ENCODE results near the gene FMNL2.

GRCh38 chr2:152433289-152433688, 98.3 kb downstream of the FMNL2 start:
- TF ChIP-seq, protein P1, sequence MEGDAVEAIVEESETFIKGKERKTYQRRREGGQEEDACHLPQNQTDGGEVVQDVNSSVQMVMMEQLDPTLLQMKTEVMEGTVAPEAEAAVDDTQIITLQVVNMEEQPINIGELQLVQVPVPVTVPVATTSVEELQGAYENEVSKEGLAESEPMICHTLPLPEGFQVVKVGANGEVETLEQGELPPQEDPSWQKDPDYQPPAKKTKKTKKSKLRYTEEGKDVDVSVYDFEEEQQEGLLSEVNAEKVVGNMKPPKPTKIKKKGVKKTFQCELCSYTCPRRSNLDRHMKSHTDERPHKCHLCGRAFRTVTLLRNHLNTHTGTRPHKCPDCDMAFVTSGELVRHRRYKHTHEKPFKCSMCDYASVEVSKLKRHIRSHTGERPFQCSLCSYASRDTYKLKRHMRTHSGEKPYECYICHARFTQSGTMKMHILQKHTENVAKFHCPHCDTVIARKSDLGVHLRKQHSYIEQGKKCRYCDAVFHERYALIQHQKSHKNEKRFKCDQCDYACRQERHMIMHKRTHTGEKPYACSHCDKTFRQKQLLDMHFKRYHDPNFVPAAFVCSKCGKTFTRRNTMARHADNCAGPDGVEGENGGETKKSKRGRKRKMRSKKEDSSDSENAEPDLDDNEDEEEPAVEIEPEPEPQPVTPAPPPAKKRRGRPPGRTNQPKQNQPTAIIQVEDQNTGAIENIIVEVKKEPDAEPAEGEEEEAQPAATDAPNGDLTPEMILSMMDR (IDR thresholded peaks at IDR 0.05 in 2 of 3, conservative IDR thresholded peaks at IDR 0.05 in 1 of 3; ENCODE audit: borderline replicate concordance in 1 of 3, insufficient read depth in 1 of 3, low read depth in 2 of 3, low read length in 2 of 3), result no peak
- no peak for TF ChIP-seq RAD21 (IDR thresholded peaks at IDR 0.05; ENCODE audit: low read depth)
- TF ChIP-seq SRF (IDR thresholded peaks at IDR 0.05; ENCODE audit: low read depth), result no peak
- no peak for TF ChIP-seq CEBPB (IDR thresholded peaks at IDR 0.05; ENCODE audit: low read depth)
- no peak for TF ChIP-seq POLR2A (IDR thresholded peaks at IDR 0.05; ENCODE audit: borderline replicate concordance, extremely low read depth, insufficient read depth, insufficient read length)
- TF ChIP-seq YY1 (IDR thresholded peaks at IDR 0.05; ENCODE audit: extremely low read depth, insufficient replicate concordance, low read depth, low read length), result no peak
- no peak for TF ChIP-seq EZH2 (IDR thresholded peaks at IDR 0.05)
- no peak for TF ChIP-seq MAX (IDR thresholded peaks at IDR 0.05)
- TF ChIP-seq SIN3A (IDR thresholded peaks at IDR 0.05; ENCODE audit: low read depth), result no peak
- TF ChIP-seq ZBTB33 (IDR thresholded peaks at IDR 0.05; ENCODE audit: extremely low read depth, insufficient replicate concordance, low read length), result no peak
- TF ChIP-seq POLR2AphosphoS5 (IDR thresholded peaks at IDR 0.05; ENCODE audit: low read depth, low read length), result no peak
- no peak for TF ChIP-seq EZH2phosphoT487 (IDR thresholded peaks at IDR 0.05; ENCODE audit: borderline replicate concordance)
- TF ChIP-seq SP1 (IDR thresholded peaks at IDR 0.05; ENCODE audit: low read depth), result no peak

All from HCT116 (cell line).